ENCODE measurements around the gene PODXL. TPM values are rescaled to one million over a fixed set of nuclear protein-coding genes. Genes with fewer than 3 reads are reported as not detected.

Gene PODXL
- total and polyA plus RNA-seq, 2 experiments from 2014 or later: 220 to 727 TPM

- TF ChIP-seq, protein P1, sequence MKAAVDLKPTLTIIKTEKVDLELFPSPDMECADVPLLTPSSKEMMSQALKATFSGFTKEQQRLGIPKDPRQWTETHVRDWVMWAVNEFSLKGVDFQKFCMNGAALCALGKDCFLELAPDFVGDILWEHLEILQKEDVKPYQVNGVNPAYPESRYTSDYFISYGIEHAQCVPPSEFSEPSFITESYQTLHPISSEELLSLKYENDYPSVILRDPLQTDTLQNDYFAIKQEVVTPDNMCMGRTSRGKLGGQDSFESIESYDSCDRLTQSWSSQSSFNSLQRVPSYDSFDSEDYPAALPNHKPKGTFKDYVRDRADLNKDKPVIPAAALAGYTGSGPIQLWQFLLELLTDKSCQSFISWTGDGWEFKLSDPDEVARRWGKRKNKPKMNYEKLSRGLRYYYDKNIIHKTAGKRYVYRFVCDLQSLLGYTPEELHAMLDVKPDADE (IDR thresholded peaks at IDR 0.05): no peak
- no peak for TF ChIP-seq CTCF (conservative IDR thresholded peaks at IDR 0.05; ENCODE audit: low read depth in 2 of 2)
- TF ChIP-seq, protein P2, sequence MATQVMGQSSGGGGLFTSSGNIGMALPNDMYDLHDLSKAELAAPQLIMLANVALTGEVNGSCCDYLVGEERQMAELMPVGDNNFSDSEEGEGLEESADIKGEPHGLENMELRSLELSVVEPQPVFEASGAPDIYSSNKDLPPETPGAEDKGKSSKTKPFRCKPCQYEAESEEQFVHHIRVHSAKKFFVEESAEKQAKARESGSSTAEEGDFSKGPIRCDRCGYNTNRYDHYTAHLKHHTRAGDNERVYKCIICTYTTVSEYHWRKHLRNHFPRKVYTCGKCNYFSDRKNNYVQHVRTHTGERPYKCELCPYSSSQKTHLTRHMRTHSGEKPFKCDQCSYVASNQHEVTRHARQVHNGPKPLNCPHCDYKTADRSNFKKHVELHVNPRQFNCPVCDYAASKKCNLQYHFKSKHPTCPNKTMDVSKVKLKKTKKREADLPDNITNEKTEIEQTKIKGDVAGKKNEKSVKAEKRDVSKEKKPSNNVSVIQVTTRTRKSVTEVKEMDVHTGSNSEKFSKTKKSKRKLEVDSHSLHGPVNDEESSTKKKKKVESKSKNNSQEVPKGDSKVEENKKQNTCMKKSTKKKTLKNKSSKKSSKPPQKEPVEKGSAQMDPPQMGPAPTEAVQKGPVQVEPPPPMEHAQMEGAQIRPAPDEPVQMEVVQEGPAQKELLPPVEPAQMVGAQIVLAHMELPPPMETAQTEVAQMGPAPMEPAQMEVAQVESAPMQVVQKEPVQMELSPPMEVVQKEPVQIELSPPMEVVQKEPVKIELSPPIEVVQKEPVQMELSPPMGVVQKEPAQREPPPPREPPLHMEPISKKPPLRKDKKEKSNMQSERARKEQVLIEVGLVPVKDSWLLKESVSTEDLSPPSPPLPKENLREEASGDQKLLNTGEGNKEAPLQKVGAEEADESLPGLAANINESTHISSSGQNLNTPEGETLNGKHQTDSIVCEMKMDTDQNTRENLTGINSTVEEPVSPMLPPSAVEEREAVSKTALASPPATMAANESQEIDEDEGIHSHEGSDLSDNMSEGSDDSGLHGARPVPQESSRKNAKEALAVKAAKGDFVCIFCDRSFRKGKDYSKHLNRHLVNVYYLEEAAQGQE (IDR thresholded peaks at IDR 0.05; ENCODE audit: unreplicated experiment): no peak
- TF ChIP-seq STAT1 (IDR thresholded peaks at IDR 0.05; ENCODE audit: unreplicated experiment): no peak
- no peak for TF ChIP-seq POLR2AphosphoS5 (IDR thresholded peaks at IDR 0.05; ENCODE audit: low read depth)
- no peak for TF ChIP-seq CREB1 (CRISPR knock-in tag; IDR thresholded peaks at IDR 0.05; ENCODE audit: low read depth)
These were observed 69.2 kb downstream of the PODXL start (continued) for GRCh38 chr7:131487217-131487616.

GRCh38 chr7:131486346-131486745, 70.1 kb downstream of the PODXL start:
- H3K27me3 ChIP-seq (ENCODE audit: insufficient read depth): no peaks in the 10 kb centered on the region
- H3K9me2 ChIP-seq (ENCODE audit: insufficient read depth): no peaks in the 10 kb centered on the region
- ATAC-seq (no peak), DNase-seq (ENCODE audit: low spot score) (no peak)
- H3K4me1 ChIP-seq (ENCODE audit: insufficient read depth): no peaks in the 10 kb centered on the region
- Mint-ChIP-seq H3K4me3 (no peak overlapping the region), H3K27ac (no peak overlapping the region), H3K27me3 (ENCODE audit: insufficient read depth, low read depth, poor library complexity) (no peaks in the 10 kb centered on the region), H3K9me3 (no peaks in the 10 kb centered on the region; the same call in 2 of the 3 replicates), H3K36me3 (ENCODE audit: low read depth) (no peaks in the 10 kb centered on the region), H3K4me1 (no peaks in the 10 kb centered on the region)
- TF ChIP-seq NANOG (IDR thresholded peaks at IDR 0.05; ENCODE audit: borderline replicate concordance) (no peak), JUNB (IDR thresholded peaks at IDR 0.05; ENCODE audit: unreplicated experiment) (no peak), STAT1 (IDR thresholded peaks at IDR 0.05; ENCODE audit: unreplicated experiment) (no peak)
- no peaks in the 10 kb centered on the region for H4K20me1 ChIP-seq (replicated peaks; ENCODE audit: insufficient read depth)
- no peaks in the 10 kb centered on the region for H3K36me3 ChIP-seq (ENCODE audit: insufficient read depth)
- no peaks in the 10 kb centered on the region for H3K79me2 ChIP-seq (replicated peaks; ENCODE audit: insufficient read depth)
- H2AFZ ChIP-seq: no peak overlapping the region
- H3K27ac ChIP-seq (ENCODE audit: low read depth): no peak overlapping the region
- H3K4me2 ChIP-seq: no peak overlapping the region
- H3K4me3 ChIP-seq: no peak overlapping the region
- no peaks in the 10 kb centered on the region; the same call in 1 of the 2 replicates for H3F3A ChIP-seq (replicated peaks; ENCODE audit: low read depth)
